Nephron (organoid): Measurements from ENCODE around the gene DIPK1A.

Experiments
- H3K27ac Mint-ChIP-seq, 3 experiments: 2 replicates each; pipeline ENCODE4 v1.8.0; 2020; ENCODE audit warnings: mixed read lengths in 3 of 3, mild to moderate bottlenecking in 2 of 3, moderate library complexity in 1 of 3
- H3K27me3 Mint-ChIP-seq: 2 replicates; pipeline ENCODE4 v1.8.0; 2021; ENCODE audit warnings: low read depth, mild to moderate bottlenecking, moderate library complexity, mixed read lengths
- H3K36me3 Mint-ChIP-seq: 2 replicates; pipeline ENCODE4 v1.8.0; 2020; ENCODE audit warnings: low read depth, mixed read lengths
- H3K4me1 Mint-ChIP-seq: 2 replicates; pipeline ENCODE4 v1.8.0; 2020; ENCODE audit warnings: mixed read lengths
- H3K4me3 Mint-ChIP-seq, 3 experiments: 2 replicates each; pipeline ENCODE4 v1.8.0; 2020; ENCODE audit warnings: mild to moderate bottlenecking in 3 of 3, mixed read lengths in 3 of 3, moderate library complexity in 2 of 3
- H3K9me3 Mint-ChIP-seq: 2 replicates; pipeline ENCODE4 v1.8.0; 2020; ENCODE audit warnings: mixed read lengths
- CTCF ChIP-seq, 3 experiments: fragments of 200-600 bp; sonication (generic); IDR thresholded peaks; one replicate each; pipeline ENCODE4 v1.5.0; 2021; ENCODE audit warnings: antibody characterized with exemption in 3 of 3; ENCODE audit not compliant: unreplicated experiment in 3 of 3

The DIPK1A gene

GRCh38 chr1:92934395-92935378 is 26.6 kb downstream of the DIPK1A start:
- Mint-ChIP-seq H3K4me1 (peaks cover 33% of the 10 kb centered on the region), H3K9me3 (no peaks in the 10 kb centered on the region), H3K36me3 (no peaks in the 10 kb centered on the region), H3K4me3 (peak overlapping the region in 1 of 3 experiments; percentile 13), H3K27me3 (no peaks in the 10 kb centered on the region), H3K27ac (peak overlapping the region in 2 of 3 experiments; percentile 31 to 43)
- no peak for TF ChIP-seq CTCF (IDR thresholded peaks at IDR 0.05; ENCODE audit: unreplicated experiment in 3 of 3)

GRCh38 chr1:92933459-92933858 is 27.8 kb downstream of the DIPK1A start:
- Mint-ChIP-seq H3K27me3 (no peaks in the 10 kb centered on the region), H3K4me3 (no peak overlapping the region), H3K27ac (peak overlapping the region in 2 of 3 experiments; percentile 37 to 46), H3K36me3 (no peaks in the 10 kb centered on the region), H3K9me3 (no peaks in the 10 kb centered on the region), H3K4me1 (peaks cover 33% of the 10 kb centered on the region)
- TF ChIP-seq CTCF (IDR thresholded peaks at IDR 0.05; ENCODE audit: unreplicated experiment in 3 of 3) = no peak

GRCh38 chr1:92931691-92932090 is 29.6 kb downstream of the DIPK1A start:
- H3K27me3 Mint-ChIP-seq = no peaks in the 10 kb centered on the region
- no peaks in the 10 kb centered on the region for H3K36me3 Mint-ChIP-seq
- peaks cover 33% of the 10 kb centered on the region for H3K4me1 Mint-ChIP-seq
- H3K9me3 Mint-ChIP-seq = no peaks in the 10 kb centered on the region
- H3K4me3 Mint-ChIP-seq = no peak overlapping the region
- no peak overlapping the region for H3K27ac Mint-ChIP-seq
- TF ChIP-seq CTCF (IDR thresholded peaks at IDR 0.05; ENCODE audit: unreplicated experiment in 3 of 3) = no peak

GRCh38 chr1:92929461-92929860 is 31.8 kb downstream of the DIPK1A start:
- Mint-ChIP-seq H3K4me3 (no peak overlapping the region), H3K4me1 (peaks cover 22% of the 10 kb centered on the region), H3K27me3 (no peaks in the 10 kb centered on the region), H3K9me3 (no peaks in the 10 kb centered on the region), H3K27ac (no peak overlapping the region), H3K36me3 (no peaks in the 10 kb centered on the region)
- no peak for TF ChIP-seq CTCF (IDR thresholded peaks at IDR 0.05; ENCODE audit: unreplicated experiment in 3 of 3)

GRCh38 chr1:92927870-92928269 is 33.4 kb downstream of the DIPK1A start:
- H3K36me3 Mint-ChIP-seq = no peaks in the 10 kb centered on the region
- H3K27me3 Mint-ChIP-seq = no peaks in the 10 kb centered on the region
- no peak overlapping the region for H3K27ac Mint-ChIP-seq
- no peak for TF ChIP-seq CTCF (IDR thresholded peaks at IDR 0.05; ENCODE audit: unreplicated experiment in 3 of 3)
- H3K4me3 Mint-ChIP-seq = no peak overlapping the region
- H3K9me3 Mint-ChIP-seq = no peaks in the 10 kb centered on the region
- H3K4me1 Mint-ChIP-seq = peaks cover 9% of the 10 kb centered on the region
